HUES6 (cell line): ENCODE results near the gene DNAJC15.

Experiments
- H3K27ac ChIP-seq: 2 replicates; pipeline ENCODE4 v1.7.0; 2013; ENCODE audit warnings: low read depth, mild to moderate bottlenecking, low read length, inconsistent platforms
- H3K27me3 ChIP-seq: 2 replicates; pipeline ENCODE4 v1.6.1; 2013; ENCODE audit warnings: low read length; ENCODE audit not compliant: control insufficient read depth, insufficient read depth
- H3K36me3 ChIP-seq: 2 replicates; pipeline ENCODE4 v1.6.1; 2013; ENCODE audit warnings: low read length; ENCODE audit not compliant: control insufficient read depth, insufficient read depth
- H3K4me1 ChIP-seq: 2 replicates; pipeline ENCODE4 v1.6.1; 2013; ENCODE audit warnings: low read length; ENCODE audit not compliant: control insufficient read depth, insufficient read depth
- H3K4me3 ChIP-seq: 2 replicates; pipeline ENCODE4 v1.5.1; 2013; ENCODE audit warnings: low read depth, low read length
- H3K9ac ChIP-seq: one replicate; pipeline ENCODE4 v1.6.1; 2013; ENCODE audit warnings: mild to moderate bottlenecking, low read length
- H3K9me3 ChIP-seq: 2 replicates; pipeline ENCODE4 v1.6.1; 2013; ENCODE audit warnings: low read depth, low read length; ENCODE audit not compliant: control insufficient read depth, insufficient read depth

DNAJC15 gene

DNA sequence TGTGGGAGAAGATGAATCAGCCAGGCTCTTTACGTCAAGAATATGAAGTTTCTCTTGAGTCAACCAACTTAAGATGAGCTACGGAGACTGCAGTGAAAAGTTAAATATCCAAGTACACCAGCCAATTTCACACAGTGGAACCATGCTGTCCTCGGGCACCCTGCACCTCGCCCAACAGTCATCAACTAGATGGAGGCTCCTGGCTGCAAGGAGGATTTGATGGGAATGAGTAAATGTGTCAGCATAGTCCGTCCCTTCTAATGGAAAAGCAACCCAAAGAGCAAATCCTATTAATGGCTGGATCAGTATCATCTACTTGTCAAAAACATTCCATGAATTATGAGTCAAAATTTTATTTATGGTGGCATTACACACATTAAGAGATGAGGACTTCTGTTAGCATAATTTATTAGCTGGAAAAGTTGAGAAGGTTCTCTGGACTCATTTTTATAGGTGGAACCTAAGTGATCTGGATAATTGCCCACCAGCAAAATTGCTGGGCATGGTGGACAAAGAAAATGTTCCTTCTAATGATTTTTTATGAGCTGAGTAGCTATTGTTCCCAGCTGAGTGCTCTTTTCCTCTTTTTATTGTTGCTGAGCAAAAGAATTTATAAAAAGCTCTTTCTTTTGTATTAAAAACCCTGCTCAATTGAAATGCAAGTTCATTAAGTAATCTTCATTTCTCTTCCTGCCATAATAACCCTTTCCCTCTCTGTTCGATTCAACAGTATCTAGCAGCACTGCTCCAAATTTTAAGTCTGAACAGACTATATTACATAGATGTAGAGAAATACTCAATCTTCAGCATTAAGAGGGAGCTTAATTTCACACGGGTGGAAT lies 88.4 kb downstream of the DNAJC15 start:
- Histone ChIP-seq H3K9me3 (no peaks in the 10 kb centered on the region), H3K9ac (no peak overlapping the region), H3K4me3 (no peak overlapping the region), H3K36me3 (no peaks in the 10 kb centered on the region), H3K27me3 (no peaks in the 10 kb centered on the region), H3K4me1 (no peaks in the 10 kb centered on the region; the same call in 1 of the 2 replicates), H3K27ac (no peak overlapping the region)

DNA sequence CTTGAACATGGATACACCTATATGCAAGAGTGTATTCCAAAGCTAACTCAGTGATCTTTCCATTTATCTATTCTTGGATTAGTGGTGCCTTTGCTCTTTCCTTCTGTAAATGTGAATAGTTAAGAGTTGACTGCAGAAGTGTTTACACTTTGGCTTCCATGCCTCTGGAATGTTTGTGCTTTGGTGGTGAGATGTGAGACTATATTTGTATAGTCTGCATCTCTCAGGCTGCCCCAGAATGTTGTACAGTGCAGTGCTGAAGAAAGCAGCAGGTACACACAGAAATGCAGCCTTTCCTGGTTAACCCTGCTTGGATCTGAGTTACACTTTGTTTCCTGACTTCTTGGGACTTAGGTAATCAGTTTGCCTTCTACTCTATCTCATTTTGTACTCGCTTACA lies 90.2 kb downstream of the DNAJC15 start:
- no peaks in the 10 kb centered on the region for H3K27me3 ChIP-seq
- no peak overlapping the region for H3K4me3 ChIP-seq
- no peak overlapping the region for H3K27ac ChIP-seq
- H3K4me1 ChIP-seq: no peaks in the 10 kb centered on the region; the same call in 1 of the 2 replicates
- no peak overlapping the region for H3K9ac ChIP-seq
- no peaks in the 10 kb centered on the region for H3K9me3 ChIP-seq
- H3K36me3 ChIP-seq: no peaks in the 10 kb centered on the region

DNA sequence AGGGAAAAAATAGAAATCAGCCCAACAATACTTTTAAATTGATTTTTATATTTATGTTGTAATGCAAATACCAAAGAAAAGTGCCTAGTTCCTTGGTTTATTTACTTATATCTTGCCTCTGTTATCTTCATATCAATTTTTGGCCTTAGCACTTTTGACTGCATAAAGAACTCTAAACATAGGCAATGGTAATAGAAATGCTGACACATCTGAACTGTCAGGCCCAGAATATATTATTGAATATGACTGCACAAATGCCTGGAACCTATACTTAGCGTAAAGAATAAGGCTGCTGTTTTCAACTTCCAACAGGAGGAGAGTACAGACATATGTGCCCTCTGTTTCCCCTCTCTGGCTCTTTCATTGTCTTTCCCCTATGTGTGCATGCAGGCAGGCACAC lies 91.1 kb downstream of the DNAJC15 start:
- no peak overlapping the region for H3K27ac ChIP-seq
- no peak overlapping the region for H3K4me3 ChIP-seq
- peaks cover 3% of the 10 kb centered on the region; the same call in 1 of the 2 replicates for H3K4me1 ChIP-seq
- H3K9ac ChIP-seq: no peak overlapping the region
- no peaks in the 10 kb centered on the region for H3K27me3 ChIP-seq
- no peaks in the 10 kb centered on the region for H3K9me3 ChIP-seq
- no peaks in the 10 kb centered on the region for H3K36me3 ChIP-seq

DNA sequence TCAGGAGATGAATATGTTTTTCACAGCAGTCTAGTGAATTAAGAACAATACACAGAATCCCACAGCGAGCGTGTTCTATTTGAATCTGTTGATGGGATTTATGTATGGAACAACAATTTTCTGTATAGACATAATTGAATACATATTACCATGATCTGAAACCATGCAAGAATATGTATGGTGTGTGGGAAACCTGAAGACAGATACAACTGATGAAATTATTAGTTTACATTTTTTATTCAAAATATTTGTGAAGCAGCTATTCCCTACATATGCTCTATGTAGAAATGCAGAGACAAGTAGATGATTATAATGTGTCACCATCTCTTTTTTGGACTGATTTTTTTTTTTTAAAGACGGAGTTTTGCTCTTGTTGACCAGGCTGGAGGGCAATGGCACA lies 91.8 kb downstream of the DNAJC15 start:
- H3K27ac ChIP-seq: no peak overlapping the region
- H3K9ac ChIP-seq: no peak overlapping the region

DNA sequence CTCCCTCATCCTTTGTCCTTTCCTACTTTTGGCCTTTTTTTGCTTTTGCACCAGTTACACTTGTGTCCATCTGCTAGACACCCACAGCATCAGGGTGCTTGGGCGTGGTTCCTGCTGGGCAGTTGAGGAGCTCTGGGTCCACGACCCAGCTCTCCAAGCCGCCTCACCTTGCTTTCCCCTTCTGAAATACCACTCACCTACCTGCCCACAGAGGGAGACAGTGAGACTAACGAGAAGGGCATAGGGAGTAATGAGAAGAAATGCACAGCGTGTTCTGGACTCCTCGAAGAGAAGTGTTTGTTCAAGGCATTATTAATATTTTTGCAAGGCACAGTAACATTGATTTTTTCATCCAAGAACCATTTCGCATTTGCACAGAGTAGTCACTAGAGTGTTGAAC lies 92.9 kb downstream of the DNAJC15 start:
- Histone ChIP-seq H3K27ac (no peak overlapping the region), H3K4me1 (peaks cover 6% of the 10 kb centered on the region; the same call in 1 of the 2 replicates), H3K9ac (no peak overlapping the region), H3K36me3 (no peaks in the 10 kb centered on the region), H3K9me3 (no peaks in the 10 kb centered on the region), H3K27me3 (no peaks in the 10 kb centered on the region), H3K4me3 (no peak overlapping the region)

More for the DNA sequence above, 91.8 kb downstream of the DNAJC15 start:
- Histone ChIP-seq H3K4me3 (no peak overlapping the region), H3K27me3 (no peaks in the 10 kb centered on the region), H3K36me3 (no peaks in the 10 kb centered on the region), H3K4me1 (peaks cover 6% of the 10 kb centered on the region; the same call in 1 of the 2 replicates), H3K9me3 (no peaks in the 10 kb centered on the region)

DNA sequence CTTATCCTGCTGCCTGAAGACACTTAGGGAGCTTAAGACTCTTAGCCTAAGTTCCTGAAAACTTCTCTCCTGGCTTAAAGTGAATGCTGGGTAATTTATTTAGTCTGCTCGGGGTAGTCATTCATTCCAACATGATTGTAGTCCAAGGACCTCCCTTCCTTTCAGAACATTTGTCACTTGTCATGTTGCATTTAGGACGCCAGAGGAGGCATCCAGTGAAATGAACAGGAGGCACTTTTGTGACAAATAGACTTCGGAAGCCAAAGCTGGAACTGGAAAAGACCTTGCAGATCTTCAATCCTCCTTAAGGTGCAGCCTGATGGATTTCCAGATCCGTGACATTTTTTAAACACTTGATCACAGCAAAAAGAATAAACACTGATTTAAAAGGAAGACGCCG lies 95.1 kb downstream of the DNAJC15 start:
- no peak overlapping the region for H3K9ac ChIP-seq
- H3K4me3 ChIP-seq: no peak overlapping the region
- H3K9me3 ChIP-seq: no peaks in the 10 kb centered on the region
- no peaks in the 10 kb centered on the region for H3K27me3 ChIP-seq
- no peak overlapping the region for H3K27ac ChIP-seq
- H3K4me1 ChIP-seq: peaks cover 6% of the 10 kb centered on the region; the same call in 1 of the 2 replicates
- H3K36me3 ChIP-seq: no peaks in the 10 kb centered on the region

DNA sequence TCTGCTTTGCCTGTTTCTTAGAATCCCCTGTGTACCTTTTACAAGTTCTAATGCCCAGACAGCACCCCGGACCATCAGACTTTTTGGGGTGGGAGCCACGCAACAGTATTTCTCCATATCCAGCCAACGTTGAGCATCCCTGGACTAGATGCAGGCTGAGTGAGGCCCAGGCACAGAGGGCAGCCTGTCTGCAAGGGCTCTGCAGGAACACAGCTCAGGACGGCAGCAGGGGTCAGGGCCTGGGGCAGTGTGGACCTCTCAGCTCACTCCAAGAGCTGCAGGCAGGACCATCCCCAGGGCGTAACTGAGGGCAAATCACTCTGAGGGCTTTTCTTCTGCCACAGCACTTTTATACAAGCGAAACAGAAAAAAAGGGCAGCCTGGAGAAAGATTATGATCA lies 95.8 kb downstream of the DNAJC15 start:
- H3K9me3 ChIP-seq: no peaks in the 10 kb centered on the region
- H3K4me1 ChIP-seq: peaks cover 6% of the 10 kb centered on the region; the same call in 1 of the 2 replicates
- no peak overlapping the region for H3K27ac ChIP-seq
- H3K4me3 ChIP-seq: no peak overlapping the region
- no peaks in the 10 kb centered on the region for H3K27me3 ChIP-seq
- no peaks in the 10 kb centered on the region for H3K36me3 ChIP-seq
- H3K9ac ChIP-seq: no peak overlapping the region

DNA sequence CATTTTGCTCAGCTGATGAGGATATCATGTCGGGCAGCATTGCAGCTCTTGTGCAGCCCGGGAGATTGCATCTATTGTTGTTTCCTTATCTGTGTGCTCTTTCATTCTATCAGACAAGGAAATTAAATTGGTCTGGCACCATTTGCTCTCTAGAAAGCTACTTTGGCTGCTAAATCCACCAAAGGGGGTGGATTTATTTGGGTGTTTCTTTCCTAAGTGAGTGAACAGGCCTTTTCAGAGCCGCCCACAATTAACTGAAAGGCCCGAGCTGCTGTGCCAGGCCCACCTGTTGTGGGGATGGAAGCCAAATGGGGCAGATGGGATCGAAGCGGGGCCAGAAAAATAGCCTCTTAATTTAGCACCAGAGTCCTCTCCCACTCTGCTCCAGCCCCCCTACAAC lies 99.4 kb downstream of the DNAJC15 start:
- H3K36me3 ChIP-seq: no peaks in the 10 kb centered on the region
- H3K9ac ChIP-seq: no peak overlapping the region
- no peaks in the 10 kb centered on the region for H3K9me3 ChIP-seq
- H3K4me3 ChIP-seq: no peak overlapping the region
- H3K4me1 ChIP-seq: peaks cover 25% of the 10 kb centered on the region
- no peaks in the 10 kb centered on the region for H3K27me3 ChIP-seq
- no peak overlapping the region for H3K27ac ChIP-seq

DNA sequence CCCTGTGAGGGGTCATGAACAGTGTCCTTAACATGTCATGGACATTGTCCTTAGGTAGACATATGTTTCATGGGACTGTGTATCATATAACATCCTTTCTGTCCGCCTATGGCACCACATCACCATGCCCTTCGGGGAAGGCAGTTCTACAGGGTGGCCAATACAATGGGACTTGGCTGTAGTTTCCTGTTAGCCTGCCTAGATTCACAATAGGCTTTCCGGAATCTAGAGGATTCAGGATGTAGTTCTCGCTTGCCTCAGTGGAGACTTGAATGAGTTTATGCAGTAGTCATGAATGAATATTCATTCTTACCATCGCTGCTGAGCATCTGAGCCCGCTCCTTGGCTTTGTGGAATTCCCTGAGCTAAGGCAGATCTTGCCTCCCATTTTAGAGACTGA lies 100.5 kb downstream of the DNAJC15 start:
- Histone ChIP-seq H3K27me3 (no peaks in the 10 kb centered on the region), H3K9ac (no peak overlapping the region), H3K9me3 (no peaks in the 10 kb centered on the region), H3K36me3 (no peaks in the 10 kb centered on the region), H3K4me3 (no peak overlapping the region), H3K27ac (no peak overlapping the region), H3K4me1 (peaks cover 36% of the 10 kb centered on the region)

DNA sequence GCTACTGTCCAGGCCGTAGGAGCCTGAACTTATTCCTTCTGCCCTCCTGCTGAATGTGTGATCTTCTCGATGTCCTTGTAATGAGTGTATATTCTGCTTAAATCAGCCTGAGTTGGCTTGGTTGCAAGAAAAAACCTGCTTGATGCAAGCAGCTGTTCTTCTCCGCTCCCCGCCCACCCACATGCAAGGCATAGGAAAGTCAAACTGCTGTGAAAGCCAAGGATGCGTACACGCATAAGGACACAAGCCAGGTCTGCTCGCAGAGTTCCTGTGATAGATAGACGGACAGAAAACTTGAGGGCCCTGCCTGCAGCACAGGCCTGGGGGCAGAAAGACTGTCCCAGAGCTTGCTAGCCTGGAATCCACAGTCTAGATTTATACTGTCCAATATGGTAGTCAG lies 101.1 kb downstream of the DNAJC15 start:
- peaks cover 34% of the 10 kb centered on the region for H3K4me1 ChIP-seq
- no peaks in the 10 kb centered on the region for H3K9me3 ChIP-seq
- H3K4me3 ChIP-seq: no peak overlapping the region
- H3K27me3 ChIP-seq: no peaks in the 10 kb centered on the region
- H3K36me3 ChIP-seq: no peaks in the 10 kb centered on the region
- H3K27ac ChIP-seq: no peak overlapping the region
- no peak overlapping the region for H3K9ac ChIP-seq

DNA sequence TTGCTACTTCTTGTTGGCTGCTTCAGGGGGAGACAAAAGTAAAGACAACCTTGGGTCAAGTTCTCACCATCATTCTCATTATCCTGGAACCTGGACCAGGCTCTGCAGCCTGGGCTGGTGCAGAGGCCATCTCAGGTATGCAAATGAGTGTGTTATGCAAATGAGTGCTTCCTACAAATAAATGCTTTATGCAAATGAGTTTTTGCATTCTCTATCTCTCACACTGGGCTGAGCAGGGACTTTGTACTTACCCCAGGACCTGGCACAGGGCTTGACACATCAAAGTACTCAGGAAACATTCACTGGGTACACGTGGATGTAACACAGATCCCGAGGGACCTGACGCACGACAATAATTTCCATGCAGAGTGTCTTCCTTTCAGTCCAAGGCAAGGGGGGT lies 103.0 kb downstream of the DNAJC15 start:
- Histone ChIP-seq H3K4me3 (no peak overlapping the region), H3K9me3 (no peaks in the 10 kb centered on the region), H3K36me3 (no peaks in the 10 kb centered on the region), H3K27ac (no peak overlapping the region), H3K9ac (no peak overlapping the region), H3K27me3 (no peaks in the 10 kb centered on the region), H3K4me1 (peaks cover 30% of the 10 kb centered on the region)
